Activated CD8-positive, alpha-beta memory T cell treated with anti-CD3 and anti-CD28 coated beads, Interleukin-2, amount 50 U/mL, for 1 hour (primary cell): Measurements from ENCODE around the gene A1CF.

Source experiments
- DNase-seq: peaks from one replicate; pipeline ENCODE4 v3.0.0-alpha.2; 2020; ENCODE audit errors: extremely low read depth

Gene A1CF

DNA sequence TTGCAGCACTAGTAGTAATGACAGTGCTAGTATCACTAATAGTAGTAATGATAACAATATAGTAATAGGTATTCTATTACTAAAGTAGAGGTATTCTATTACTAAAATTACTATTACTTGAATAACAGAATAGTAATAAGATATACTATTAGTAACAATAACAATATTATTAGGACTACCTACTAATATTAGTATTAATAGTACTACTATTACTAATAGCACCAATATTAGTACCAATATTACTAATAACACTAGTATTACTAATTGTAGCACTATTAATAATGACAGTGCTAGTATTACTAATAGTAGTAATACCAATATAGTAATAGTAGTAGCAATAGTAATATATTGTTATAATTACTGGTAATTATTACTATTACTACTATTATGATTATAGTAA lies 24.1 kb downstream of the A1CF start:
- DNase-seq: no peak

DNA sequence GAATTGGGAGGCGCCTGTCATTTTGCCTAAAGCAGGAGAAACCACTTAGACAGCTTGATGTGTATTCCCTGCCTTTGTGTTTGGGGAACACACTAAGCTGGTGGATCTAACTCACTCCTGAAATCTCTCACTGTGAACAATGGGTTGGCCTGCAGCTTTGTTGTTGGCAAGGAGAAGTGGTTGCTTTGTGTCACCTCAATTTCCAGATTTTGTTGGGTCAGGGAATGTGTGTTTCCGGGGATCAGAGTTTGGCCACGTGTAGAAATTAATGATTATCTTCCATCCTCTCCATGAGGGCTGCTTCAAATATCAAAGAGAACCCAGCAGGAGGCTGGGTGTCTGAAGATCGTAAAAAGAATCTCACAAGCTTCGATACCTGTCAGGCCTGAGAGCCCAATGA lies 27.8 kb downstream of the A1CF start:
- DNase-seq: no peak

DNA sequence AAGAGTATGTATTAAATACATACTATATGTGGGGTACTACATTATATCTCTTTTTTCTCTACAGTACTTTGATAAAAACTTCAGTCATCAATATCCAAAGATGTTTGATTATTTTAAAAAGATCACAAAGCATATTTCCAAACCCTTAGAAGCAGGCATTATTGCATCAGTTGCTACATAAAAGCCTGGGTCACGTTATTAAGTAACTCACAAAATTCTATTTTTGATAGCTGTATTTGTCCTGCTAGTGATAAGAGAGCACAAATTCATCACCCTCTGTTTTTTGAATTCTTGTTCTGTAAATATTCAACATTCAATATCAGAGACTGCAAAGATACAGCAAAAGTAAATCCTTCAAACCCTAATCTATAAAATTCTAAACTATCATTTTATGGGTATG lies 30.0 kb downstream of the A1CF start:
- no peak for DNase-seq

DNA sequence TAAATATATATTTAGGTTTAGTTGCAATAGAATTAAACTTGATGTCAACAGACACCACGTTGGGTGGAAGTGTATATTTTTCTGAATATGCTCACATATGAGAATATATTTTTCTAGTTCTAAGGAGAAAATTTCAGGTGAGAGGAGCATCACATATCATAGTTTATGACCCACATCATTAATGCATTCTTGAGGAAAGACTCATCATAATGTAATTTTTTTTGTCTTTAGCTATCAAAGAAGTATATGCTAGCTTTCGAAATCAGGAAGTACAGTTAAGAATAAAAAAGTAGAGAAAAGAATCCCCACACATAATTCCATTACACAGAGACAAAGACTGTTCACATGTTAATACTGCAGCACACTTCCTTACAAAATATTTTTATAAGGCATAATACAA lies 30.4 kb downstream of the A1CF start:
- no peak for DNase-seq

DNA sequence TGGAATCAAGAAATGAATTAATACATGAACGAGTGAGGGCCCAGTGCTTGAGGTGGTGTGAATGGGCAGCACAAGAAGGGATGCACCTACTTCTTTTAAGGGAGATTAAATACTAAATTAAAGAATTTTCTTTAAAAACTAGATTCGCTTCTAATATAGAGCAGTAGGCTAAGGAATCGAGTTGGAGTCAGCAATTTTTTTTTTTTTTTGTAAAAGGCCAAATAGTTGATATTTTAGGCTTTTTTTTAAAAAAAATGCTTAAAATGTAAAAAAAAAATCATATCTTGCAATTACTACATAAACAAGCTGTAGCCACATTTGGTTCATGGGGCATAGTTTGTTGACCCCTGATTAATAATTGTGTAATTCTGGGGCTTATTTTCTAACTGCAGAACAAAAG lies 31.9 kb downstream of the A1CF start:
- DNase-seq: no peak

DNA sequence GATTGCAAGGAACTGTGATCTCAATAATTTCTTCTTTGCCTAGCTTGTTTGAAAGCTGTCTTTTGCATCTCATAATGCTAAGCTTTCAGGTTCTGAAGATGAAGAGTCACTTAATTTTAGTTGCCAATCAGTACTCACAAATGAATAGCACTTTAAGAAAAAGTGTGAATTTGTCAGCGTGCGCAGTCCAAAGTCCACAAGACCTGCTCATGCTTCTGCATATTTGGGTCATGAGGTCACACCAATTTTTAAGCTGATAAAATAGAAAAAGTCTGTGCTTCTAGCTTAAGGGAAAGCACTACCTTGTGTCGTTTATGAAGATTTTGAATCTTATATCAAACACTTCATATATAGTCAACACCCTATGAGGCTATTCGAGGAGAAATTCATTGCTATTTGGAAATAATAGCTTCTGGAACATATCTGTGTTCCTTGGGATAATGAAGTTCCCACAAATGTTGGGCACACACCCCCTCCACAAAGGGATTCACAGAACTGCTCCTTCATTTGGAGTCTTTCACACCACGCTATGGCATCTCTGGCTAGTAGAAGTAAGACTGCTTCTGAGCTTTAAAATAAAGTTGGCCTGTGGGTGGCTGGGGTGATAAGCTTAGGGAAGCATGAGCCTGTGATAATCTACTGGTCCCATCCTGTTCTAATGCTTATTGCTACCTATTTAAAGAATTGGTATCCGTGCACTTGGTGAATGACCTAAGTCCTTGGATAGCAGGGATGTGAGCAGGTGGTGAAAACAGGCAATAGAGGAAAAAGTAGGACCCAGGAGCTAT lies 33.3 kb downstream of the A1CF start:
- no peak for DNase-seq

DNA sequence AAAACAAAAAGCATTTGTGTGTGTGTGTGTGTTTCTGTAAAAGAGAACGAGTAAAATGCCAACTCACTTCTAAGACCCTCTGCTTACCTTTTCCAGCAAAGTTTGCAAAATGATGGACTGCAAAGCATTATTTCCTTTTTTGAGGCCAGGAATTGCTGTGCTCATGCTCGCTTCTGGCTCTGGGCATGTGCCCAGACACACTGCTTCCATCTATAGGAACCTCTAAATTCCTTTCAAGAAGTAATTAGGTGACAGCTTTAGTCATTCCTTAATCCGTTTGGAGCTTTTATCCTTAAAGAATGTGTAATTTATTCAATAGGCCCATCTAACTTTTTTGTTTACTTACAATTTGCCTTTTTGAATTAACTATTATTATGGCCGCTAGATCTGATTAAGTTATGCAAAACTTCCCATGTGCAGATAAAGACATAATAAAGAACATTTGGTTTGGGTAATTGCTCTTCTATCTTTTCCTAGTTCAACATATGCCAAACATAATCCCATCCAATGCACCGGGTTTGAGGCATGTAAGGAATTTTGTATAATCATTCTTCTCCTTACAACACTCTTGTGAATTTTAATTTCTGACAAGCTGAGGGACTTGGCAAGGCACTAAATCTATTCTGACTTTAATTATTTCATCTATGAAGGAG lies 34.7 kb downstream of the A1CF start:
- DNase-seq: no peak

DNA sequence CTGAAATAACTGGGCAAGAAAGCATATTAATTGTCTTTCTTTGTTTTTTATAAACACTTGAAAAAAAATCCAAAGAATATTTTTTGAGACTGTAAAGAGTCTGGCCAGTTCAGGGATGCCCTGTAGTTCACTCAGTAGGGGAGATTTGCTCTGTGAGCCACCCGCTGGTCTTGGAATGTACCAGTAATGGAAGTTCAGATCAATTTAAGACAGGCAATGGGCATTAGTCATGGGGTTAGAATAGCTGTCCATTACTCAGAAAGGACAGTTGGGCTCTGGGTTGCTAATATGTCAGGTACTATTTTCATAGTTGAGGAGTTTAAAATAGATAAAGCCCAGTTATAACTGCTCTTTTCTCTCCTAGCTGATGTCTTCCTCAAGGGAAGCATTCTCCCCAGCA lies 38.7 kb downstream of the A1CF start:
- no peak for DNase-seq

DNA sequence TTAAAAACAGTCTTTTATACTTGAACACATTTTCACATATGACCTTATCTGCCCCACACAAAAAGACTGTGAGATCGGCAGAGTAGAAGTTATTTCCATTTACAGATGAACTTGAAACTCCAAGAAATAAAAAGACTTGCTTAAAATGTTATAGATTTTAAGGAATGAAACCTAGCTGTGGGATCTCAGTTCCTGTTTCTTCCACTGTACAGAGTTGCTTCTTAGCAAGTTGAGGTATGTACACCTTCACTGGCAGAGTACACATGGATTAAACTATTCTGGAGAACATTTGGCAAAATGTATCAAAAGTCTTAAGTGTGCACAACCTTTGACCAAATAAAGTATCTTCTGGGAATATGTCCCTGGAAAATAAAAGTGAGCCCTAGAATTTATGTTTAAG lies 48.3 kb downstream of the A1CF start:
- no peak for DNase-seq

DNA sequence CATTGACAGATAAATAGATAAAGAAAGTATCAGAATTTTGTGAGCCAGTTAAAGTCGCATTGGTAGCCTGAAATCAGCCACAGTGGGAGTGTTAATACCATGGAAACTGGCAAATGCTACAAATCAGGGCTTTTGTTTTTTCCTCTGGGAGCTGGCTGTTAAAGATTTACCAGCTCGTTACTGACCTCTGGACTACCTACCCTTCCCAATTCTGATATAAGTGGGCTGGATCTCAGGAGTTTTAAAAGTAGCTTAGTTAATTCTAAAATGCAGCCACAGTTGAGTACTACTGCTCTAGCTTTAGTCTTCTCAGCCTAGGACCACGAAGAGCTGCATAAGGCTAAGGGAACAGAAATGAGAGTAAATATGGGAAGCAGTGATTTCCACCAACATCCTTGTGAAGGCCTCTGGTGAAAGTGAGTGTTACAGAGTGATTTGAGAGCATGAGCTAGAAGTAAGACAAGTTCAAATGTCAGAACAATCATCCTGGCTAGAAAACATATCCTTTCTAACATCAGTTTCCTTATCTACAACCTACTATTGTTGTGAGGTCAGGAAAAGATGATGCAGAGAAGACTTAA lies 53.2 kb downstream of the A1CF start:
- no peak for DNase-seq

DNA sequence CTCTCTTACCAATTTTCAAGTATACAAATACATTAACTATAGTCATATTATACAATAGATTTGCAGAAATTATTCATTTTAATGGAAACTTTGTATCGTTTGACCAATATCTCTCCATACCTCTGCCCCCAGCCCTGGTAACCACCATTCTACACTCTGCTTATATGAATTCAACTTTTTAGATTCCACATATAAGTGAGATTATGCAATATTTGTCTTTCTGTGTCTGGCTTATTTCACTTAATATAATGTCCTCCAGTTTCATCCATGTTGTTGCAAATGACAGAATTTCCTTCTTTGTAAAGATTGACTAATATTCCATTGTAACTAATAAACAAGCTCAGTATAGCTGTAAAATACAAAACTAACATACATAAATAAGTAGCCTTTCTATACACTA lies 55.4 kb downstream of the A1CF start:
- no peak for DNase-seq

DNA sequence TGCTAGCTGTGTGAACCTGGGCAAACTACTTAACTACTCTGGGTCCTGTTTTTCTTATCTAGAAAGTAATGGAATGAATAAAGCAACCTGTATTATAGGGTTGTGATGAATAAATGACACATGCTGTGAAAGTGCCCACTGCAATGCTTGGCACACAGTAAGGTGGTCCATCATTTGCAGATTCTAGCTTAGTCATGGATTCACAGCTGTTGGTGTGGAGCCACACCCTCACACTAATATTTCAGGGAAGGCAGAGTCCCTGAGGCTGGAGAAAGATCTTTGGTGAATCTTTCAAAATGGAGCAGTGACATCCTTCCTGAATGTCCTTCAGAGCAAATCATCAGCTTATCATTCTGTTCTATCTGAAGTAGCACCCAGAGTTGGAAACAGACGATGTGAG lies 60.6 kb downstream of the A1CF start:
- DNase-seq: no peak

DNA sequence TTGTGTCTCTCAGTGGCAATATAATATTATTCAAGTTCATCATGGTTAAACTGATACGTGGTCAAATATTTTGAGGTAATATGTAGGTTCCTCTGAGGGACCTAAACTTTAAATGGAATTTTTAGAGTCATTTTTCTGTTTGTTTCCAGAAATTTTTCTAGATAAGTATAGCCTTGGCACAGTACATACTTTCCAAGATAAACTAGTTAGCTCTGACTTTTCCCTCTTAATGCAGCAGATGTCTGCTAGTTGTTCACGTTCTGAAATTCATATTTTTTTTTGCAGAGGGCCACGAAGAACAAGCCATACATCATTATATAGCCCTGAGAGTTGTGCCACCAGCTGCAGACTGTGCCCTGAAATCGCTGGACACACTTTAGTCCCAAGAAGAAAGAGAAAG lies 61.6 kb downstream of the A1CF start:
- DNase-seq: no peak

DNA sequence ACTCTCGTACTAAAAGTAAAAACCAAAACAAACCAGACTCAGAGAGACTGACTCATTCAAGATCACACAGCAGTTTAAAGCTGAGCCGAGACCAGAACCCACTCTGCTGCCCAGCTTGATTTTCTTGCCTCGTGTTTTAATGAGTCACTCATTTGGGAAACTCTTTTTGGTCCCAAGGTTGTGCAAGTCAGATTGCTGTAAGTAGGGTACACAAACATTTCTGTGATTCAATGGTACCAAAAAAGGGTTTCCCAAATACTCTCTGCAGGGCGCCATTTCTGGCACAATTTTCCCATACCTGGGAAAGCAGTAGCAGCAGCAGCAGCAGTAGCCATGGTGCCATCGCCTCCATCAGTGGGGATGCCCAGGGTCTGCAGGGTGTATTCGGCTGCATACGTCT lies 75.8 kb downstream of the A1CF start:
- no peak for DNase-seq

DNA sequence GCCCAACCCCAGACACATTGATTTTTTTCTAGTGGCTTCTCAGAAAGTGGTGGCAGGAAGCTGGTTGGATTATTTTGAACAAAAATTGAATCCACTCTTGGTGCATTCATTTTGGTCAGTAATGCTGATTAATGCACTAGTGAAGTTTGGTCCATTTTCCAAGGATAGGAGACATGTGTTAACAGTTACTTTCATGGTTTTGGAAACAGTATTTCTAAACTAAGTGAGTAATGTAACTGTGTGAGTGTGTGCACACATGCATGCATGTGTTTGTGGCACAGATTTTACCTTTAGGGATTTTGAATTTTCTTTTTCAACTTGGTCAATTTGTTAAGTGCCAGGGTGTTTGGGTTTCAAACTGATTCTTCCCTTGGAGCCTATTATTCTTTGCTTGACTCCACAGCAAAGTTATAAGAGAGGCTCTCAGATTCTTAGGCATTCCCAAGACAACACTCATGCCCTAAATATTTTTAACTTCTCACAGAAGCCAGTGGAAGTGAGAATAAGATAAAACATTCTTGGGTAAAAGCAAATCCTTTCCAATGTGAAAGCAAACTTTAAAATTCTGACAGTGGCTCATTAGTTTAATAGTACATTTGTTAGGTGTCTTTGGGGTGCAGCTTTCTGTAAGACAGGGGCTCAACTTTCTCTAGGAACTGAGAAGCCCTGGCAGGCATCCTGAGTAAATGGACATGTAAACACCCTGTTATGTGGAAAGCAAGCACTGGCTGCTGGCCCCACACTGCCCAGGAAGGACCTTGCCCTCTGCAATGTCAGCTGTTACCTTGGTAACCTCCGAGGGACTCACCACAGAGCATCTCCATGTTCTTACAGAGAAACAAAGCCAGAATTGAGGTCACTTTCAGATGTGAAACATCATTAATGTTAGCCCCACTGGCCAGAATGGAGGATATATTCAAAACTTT lies 77.3 kb downstream of the A1CF start:
- no peak for DNase-seq

DNA sequence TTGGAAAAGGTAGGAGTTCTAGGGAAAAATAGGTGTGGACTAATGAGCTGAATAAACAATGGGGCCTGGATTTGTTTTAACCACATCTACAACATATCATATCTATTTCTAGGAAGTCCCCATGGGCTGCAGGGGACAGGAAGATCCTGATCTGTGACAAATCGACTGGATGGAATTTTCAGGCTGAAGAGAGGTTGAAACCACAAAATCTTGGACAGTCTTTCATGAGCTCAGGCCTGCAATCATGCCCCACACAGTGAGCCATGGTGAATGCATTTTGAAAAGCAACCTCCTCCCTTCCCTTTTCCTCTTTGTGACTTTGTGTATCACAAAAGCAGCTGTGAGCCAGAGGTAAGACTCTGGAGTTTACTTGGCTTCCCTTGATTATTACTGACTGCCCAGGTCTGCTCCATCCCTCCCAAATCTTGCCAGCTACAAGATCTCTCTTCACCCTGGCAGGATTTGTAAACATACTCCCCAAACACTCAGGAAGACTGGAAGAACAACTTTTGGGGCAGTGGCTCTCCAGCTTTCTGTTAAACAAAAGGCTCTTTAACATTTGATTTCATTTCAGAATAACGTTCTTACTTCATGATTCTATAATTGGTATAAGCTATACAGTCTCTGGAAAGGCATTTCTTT lies 79.3 kb downstream of the A1CF start:
- no peak for DNase-seq

DNA sequence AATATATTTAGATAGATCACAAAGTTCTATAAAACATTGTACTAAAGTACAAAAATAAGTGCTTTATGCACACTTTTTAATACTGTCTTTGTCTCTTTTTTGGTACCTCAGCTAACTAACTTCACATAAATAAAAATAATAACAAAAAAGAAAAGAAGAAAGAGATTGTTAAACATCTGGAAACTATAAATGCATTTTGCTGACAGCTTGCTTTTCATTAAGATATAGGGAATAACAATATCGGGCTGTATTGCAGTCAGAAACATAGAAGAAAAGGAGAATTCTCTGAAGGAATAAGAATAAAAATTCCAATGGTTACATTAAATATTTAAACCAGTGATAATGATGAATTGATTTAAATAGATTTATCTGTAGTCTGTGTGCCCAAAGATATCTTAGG lies 85.8 kb downstream of the A1CF start:
- no peak for DNase-seq

DNA sequence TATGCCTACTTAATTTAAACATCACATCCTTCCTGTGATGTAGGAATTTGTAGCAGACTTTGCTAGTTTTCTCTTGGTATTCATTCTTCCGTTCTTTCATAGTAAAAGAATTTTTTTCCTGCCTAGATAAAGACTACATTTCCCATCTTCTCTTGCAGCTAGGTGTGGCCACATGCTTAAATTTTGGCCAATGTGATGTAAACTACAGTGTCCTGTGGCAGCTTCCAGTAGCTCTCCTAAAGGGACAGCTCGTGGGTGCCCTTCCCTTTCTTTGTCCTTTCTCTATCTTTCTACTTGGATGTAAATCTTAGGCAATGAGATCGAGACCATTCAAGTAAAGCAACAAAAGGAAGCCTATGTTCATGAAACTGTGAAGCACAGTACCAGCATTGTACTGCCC lies 87.1 kb downstream of the A1CF start:
- no peak for DNase-seq

DNA sequence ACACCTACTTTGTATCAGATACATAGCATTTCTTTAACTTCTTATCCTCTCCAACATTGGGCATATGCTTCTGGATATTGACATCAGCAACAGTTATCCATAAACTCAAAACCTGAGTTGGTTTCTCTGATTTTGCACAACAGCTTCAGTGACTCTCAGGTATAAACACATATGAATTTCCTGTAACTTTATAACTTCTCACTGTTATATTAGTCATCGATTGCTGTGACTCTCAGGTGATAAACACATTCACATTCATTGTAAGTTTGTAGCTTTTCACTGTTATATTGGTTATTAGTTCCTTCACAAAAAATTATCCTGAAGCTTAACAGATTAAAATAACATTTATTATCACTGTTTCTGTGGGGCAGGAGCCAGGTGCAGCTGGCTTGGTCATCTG lies 88.7 kb downstream of the A1CF start:
- no peak for DNase-seq

DNA sequence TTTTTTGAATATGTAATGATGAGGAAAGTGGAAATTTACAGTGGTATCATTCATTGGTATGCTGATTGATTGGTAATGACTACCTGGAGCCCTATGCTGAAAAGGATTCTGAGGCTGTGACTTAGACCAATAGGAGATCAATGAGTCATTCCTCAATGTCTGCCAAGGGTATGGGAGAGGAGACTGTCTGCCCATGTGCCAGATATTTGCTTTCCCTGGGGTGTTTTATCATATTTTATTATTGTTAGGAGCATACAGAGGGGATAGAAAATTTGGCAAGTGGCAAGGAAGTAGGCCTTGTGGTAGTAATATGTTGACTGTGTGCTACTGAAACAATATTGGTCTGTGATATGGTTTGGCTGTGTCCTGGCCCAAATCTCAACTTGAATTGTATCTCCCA lies 90.9 kb downstream of the A1CF start:
- no peak for DNase-seq

DNA sequence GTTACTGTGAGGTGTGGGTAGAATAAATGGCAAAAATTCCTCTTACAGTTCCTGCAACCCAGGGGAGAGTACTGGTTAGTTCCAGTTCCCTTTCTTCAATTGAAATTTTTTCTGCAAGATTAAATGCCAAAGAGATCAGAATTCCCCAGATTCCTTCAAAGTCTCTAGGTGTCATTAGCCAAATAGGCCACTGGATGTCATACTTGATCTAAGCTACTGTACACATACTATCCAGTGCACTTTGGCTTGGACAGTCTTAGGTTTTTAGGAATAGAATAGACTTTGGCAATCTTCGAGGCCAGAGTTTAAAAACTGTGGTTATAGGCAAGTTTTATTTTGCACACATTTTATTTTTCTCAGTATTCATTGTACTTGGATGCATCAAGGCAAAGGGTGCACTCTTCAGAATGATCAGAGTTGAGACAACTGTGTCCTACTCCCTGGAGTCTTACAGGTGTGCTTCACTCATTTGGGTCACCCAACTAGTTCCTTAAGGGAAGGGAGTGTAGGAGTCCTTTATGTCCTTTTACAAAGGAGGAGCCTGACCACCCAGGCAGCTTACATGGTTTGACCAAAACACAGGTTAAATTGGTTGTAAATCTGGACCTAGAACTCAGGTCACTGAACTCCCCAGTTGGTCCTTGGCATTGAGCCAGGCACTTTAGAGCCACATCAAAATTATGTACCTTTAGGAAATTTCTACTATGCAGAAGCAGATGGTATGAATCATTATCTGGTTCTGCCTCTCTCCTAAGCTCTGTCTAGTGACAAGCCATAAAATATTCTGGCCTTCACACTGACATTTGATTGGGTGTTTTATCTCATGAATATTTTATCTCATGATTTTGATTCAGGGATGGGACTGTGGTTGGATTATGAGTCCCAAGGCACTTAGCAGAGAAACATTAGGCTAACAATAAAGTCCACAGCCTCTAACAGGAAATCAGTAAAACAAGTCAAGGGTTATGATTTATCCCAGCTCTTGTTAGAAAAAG lies 96.2 kb downstream of the A1CF start:
- no peak for DNase-seq
